Endothelial cell of umbilical vein (primary cell): Measurements from ENCODE around the gene AP5Z1. TPM values are rescaled to one million over a fixed set of nuclear protein-coding genes. Genes with fewer than 3 reads are reported as not detected.

Experiments
- BruUV-seq: library from RNA; stranded (reverse); fragments of 400-500 nt; replicated peaks from 2 replicates; lab custom pipeline; 2021; lab: Mats Ljungman, UMichigan
- CTCF ChIA-PET: fragments of 300-600, 350-600 bp; sonication (Branson Sonifier 250); formaldehyde crosslinking; loops from one replicate; lab custom pipeline; 2021; ENCODE audit warnings: antibody characterized with exemption, inconsistent platforms; lab: Charles Lee
- POLR2A ChIA-PET: fragments of 300-600, 350-600 bp; sonication (Branson Sonifier 250); formaldehyde crosslinking; loops from one replicate; lab custom pipeline; 2021; ENCODE audit warnings: antibody characterized with exemption, inconsistent platforms; lab: Charles Lee
- DNase-seq: peaks from one replicate; pipeline ENCODE4 v3.0.0-alpha.2; 2011; ENCODE audit warnings: low read depth, low spot score
- FAIRE-seq: peaks from 2 replicates; lab custom pipeline; 2011; peaks lifted over from hg19 to GRCh38; lab: Jason Lieb, UNC
- H2AFZ ChIP-seq: 2 replicates; pipeline ENCODE4 v1.6.0; 2012; ENCODE audit warnings: low read depth, low read length, control low read depth, inconsistent platforms
- H3K27ac ChIP-seq: 2 replicates; pipeline ENCODE4 v1.5.1; 2011; ENCODE audit warnings: low read depth, mild to moderate bottlenecking, control low read depth, low read length, moderate library complexity; ENCODE audit not compliant: insufficient read depth
- H3K27me3 ChIP-seq, 2 experiments: 2 replicates each; pipeline versions ENCODE4 v1.6.0 to v1.6.1; 2011; ENCODE audit warnings: low read length in 2 of 2, mixed read lengths in 1 of 2; ENCODE audit not compliant: control insufficient read depth in 2 of 2, insufficient read depth in 2 of 2
- H3K36me3 ChIP-seq, 2 experiments: 2 replicates in 1 of 2; 3 replicates in 1 of 2; pipeline ENCODE4 v1.5.1; 2011; ENCODE audit warnings: low read length in 2 of 2, mild to moderate bottlenecking in 1 of 2, moderate library complexity in 1 of 2; ENCODE audit not compliant: control insufficient read depth in 2 of 2, insufficient read depth in 2 of 2; ENCODE audit errors: extremely low read depth in 1 of 2
- H3K4me1 ChIP-seq: 3 replicates; pipeline ENCODE4 v1.5.1; 2011; ENCODE audit warnings: mild to moderate bottlenecking, low read length; ENCODE audit not compliant: control insufficient read depth, insufficient read depth; ENCODE audit errors: extremely low read depth
- H3K4me2 ChIP-seq: 2 replicates; pipeline ENCODE4 v1.6.1; 2011; ENCODE audit warnings: low read length, control low read depth, mixed read lengths; ENCODE audit not compliant: insufficient read depth
- H3K4me3 ChIP-seq, 3 experiments: fragments of 200-600 bp in 1 of 3; sonication (generic), shearing (Covaris generic) in 1 of 3; replicated peaks in 1 of 3; 2 replicates each; pipeline ENCODE4 v1.5.1; 2011 to 2016; ENCODE audit warnings: control low read depth in 3 of 3, low read length in 3 of 3, mild to moderate bottlenecking in 2 of 3, inconsistent platforms in 1 of 3, low read depth in 1 of 3, moderate library complexity in 1 of 3; ENCODE audit not compliant: insufficient read depth in 1 of 3
- H3K79me2 ChIP-seq: 2 replicates; pipeline ENCODE4 v1.6.0; 2012; ENCODE audit warnings: low read length, inconsistent platforms; ENCODE audit not compliant: control insufficient read depth, insufficient read depth
- H3K9ac ChIP-seq: replicated peaks from 2 replicates; pipeline ENCODE3; 2011; ENCODE audit warnings: low read length, control low read depth; ENCODE audit not compliant: insufficient read depth; ENCODE audit errors: extremely low read depth
- H3K9me1 ChIP-seq: replicated peaks from 3 replicates; pipeline ENCODE4 v1.6.0; 2011; ENCODE audit warnings: mild to moderate bottlenecking, low read length; ENCODE audit not compliant: control insufficient read depth, insufficient read depth; ENCODE audit errors: extremely low read depth
- H3K9me3 ChIP-seq: replicated peaks from 2 replicates; pipeline ENCODE4 v1.5.1; 2012; ENCODE audit warnings: low read length, inconsistent platforms; ENCODE audit not compliant: control insufficient read depth, insufficient read depth
- H4K20me1 ChIP-seq: replicated peaks from 2 replicates; pipeline ENCODE3; 2011; ENCODE audit warnings: mild to moderate bottlenecking, low read length; ENCODE audit not compliant: control insufficient read depth, insufficient read depth; ENCODE audit errors: extremely low read depth
- EZH2 ChIP-seq: IDR thresholded peaks from 2 replicates; pipeline ENCODE4 v1.6.1; 2012; ENCODE audit warnings: borderline replicate concordance, low read depth, mild to moderate bottlenecking, moderate library complexity, low read length, inconsistent platforms; ENCODE audit not compliant: severe bottlenecking
- FOS ChIP-seq: IDR thresholded peaks from 2 replicates; pipeline ENCODE4 v1.6.1; 2011; ENCODE audit warnings: mild to moderate bottlenecking, low read length, moderate library complexity, borderline replicate concordance; ENCODE audit not compliant: insufficient read depth
- GATA2 ChIP-seq: IDR thresholded peaks from 2 replicates; pipeline ENCODE4 v1.7.0; 2011; ENCODE audit warnings: low read depth, mild to moderate bottlenecking, moderate library complexity, mixed read lengths, low read length; ENCODE audit not compliant: insufficient read length, insufficient read depth
- JUN ChIP-seq: IDR thresholded peaks from 2 replicates; pipeline ENCODE4 v1.6.1; 2011; ENCODE audit warnings: borderline replicate concordance, low read depth; ENCODE audit not compliant: insufficient read length, insufficient read depth
- MYC ChIP-seq: IDR thresholded peaks from one replicate; pipeline ENCODE4 v1.6.1; 2011; ENCODE audit warnings: mild to moderate bottlenecking, low read depth, low read length
- POLR2A ChIP-seq: IDR thresholded peaks from 2 replicates; pipeline ENCODE4 v1.6.1; 2012; ENCODE audit warnings: low read depth, mild to moderate bottlenecking, control low read depth, low read length
- POLR2AphosphoS5 ChIP-seq: IDR thresholded peaks from 2 replicates; pipeline ENCODE4 v1.6.1; 2012; ENCODE audit warnings: low read depth, mild to moderate bottlenecking, control low read depth, low read length, moderate library complexity; ENCODE audit not compliant: insufficient read depth
- dilution Hi-C: fragments of 300-500 bp; cut with MboI; formaldehyde crosslinking; loops from one replicate; pipeline ENCODE4 v1.15.0; 2019; ENCODE audit warnings: low sequenced_read_pairs; ENCODE audit not compliant: extremely low pct_ligation_motif_present
- intact Hi-C: fragments of 100-400 bp; cut with micrococcal nuclease; formaldehyde crosslinking; loops from one replicate; pipeline ENCODE4 v1.10.0; 2022
- polyA plus RNA-seq, 4 experiments: library from polyadenylated mRNA; depleted of rRNA in 3 of 4; stranded (reverse) in 3 of 4; unstranded in 1 of 4; fragments of >200 nt; gene quantifications; 2 replicates each; pipeline versions ENCODE4 v1.2.1 to v1.2.3, GENCODE V29; 2011 to 2012; ENCODE audit warnings: missing spikeins in 1 of 4
- total RNA-seq: library from RNA; stranded (reverse); gene quantifications from 2 replicates; pipeline ENCODE4 v1.2.3, GENCODE V29; 2021
- TF ChIP-seq, protein P1 (sequence below), 2 donors: IDR thresholded peaks; 1 replicate in 1 of 2; 2 replicates in 1 of 2; pipeline ENCODE4 v1.5.1; 2011; ENCODE audit warnings: low read length in 2 of 2, mild to moderate bottlenecking in 2 of 2, moderate library complexity in 2 of 2, control low read depth in 1 of 2, inconsistent platforms in 1 of 2, low read depth in 1 of 2; ENCODE audit not compliant: insufficient read depth in 1 of 2; ENCODE audit errors: extremely low read depth in 1 of 2
- TF ChIP-seq, protein P2 (sequence below): IDR thresholded peaks from 2 replicates; pipeline ENCODE4 v1.6.1; 2011; ENCODE audit not compliant: insufficient read depth, insufficient read length

The AP5Z1 gene
- total and polyA plus RNA-seq, 2 donors (not counting 3 experiments of a cell fraction or from before 2014, with no cell fraction given), result 53.7 to 58.9 TPM

DNA sequence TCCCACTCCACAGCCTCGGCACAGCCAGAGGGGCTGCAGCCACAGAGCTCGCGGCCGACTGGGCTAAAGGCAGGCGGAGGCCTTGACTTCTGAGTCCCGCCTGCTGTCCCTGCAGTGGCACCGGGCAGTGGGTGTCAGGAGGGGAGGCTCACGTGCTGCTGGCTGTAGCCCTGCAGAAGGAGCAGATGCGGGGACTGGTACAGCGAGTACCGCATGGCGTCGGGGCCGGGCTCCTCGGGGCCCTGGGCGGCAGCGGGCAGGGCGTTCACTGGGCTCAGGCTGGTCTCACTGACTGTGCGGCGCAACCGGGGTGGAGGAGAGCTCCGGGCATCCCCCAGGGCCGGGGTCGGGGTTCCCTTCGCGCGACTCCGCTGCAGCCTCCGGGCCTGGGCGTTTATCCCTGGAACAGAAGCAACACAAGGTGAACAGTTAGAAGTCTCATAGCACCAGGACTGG lies 60.8 kb downstream of the AP5Z1 start:
- TF ChIP-seq FOS, result no peak
- Histone ChIP-seq H3K27me3 (no peaks in the 10 kb centered on the region), H4K20me1 (no peaks in the 10 kb centered on the region), H3K9ac (no peak overlapping the region), H2AFZ (no peak overlapping the region), H3K9me3 (no peaks in the 10 kb centered on the region), H3K9me1 (no peaks in the 10 kb centered on the region), H3K79me2 (no peaks in the 10 kb centered on the region), H3K36me3 (no peaks in the 10 kb centered on the region), H3K4me3 (no peak overlapping the region), H3K4me2 (no peak overlapping the region), H3K27ac (no peak overlapping the region), H3K4me1 (no peaks in the 10 kb centered on the region)
- dilution Hi-C loops, result no loop called here
- intact Hi-C loops, result no loop called here
- CTCF ChIA-PET, result interaction anchor here (0.5 kb wide), 1 partner anchor 252 kb away, joined by 3 read pairs; no protein-coding TSS in a partner anchor
- no peak for DNase-seq
- BruUV-seq, result no TSS peak
- no peak for FAIRE-seq
- POLR2A ChIA-PET, result no interaction called here

DNA sequence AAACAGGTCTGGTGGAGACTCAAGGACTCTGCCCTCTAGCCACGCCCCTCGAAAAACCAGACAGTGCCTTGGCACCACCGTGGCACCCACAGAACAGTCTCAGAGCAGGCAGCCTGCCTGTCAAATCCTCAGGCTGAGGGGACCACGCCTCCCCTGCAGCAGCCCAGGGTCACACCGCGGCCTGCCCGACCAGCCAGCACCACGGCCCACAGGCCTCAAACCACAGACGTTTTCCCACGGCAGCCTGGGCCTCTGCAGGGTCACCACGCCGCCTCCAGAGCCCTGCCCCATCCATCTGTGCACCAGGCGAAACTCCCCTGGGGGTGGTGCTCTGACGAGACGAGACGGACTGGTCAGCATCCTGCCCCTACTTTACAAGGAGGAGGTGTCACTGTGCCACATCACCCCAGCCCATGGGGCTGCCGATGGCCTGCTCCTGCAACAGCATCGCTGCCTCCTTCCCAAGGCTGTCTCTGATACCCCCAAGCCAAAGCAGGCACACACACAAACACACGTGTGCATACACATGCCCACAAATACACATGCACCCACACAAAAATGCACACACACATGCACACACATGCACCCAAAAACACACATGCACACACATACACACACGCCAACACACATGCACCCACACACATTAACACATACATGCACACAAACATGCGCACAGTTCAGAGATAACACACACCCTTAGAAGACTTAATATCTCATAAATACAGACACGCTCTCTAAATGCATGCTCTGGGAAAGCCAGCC lies 61.8 kb downstream of the AP5Z1 start:
- ChIA-PET CTCF (no interaction called here), POLR2A (no interaction called here)
- Histone ChIP-seq H3K9me1 (no peaks in the 10 kb centered on the region), H3K27me3 (no peaks in the 10 kb centered on the region), H3K9me3 (no peaks in the 10 kb centered on the region), H3K36me3 (no peaks in the 10 kb centered on the region), H2AFZ (no peak overlapping the region), H3K79me2 (no peaks in the 10 kb centered on the region), H3K27ac (no peak overlapping the region), H3K4me3 (no peak overlapping the region), H4K20me1 (no peaks in the 10 kb centered on the region), H3K4me2 (no peak overlapping the region), H3K9ac (no peak overlapping the region), H3K4me1 (no peaks in the 10 kb centered on the region)
- intact Hi-C loops, result no loop called here
- FAIRE-seq (no peak), DNase-seq (no peak)
- BruUV-seq, result no TSS peak
- dilution Hi-C loops, result no loop called here
- TF ChIP-seq EZH2 (no peak), POLR2AphosphoS5 (no peak), POLR2A (no peak), JUN (no peak), FOS (no peak), MYC (no peak), GATA2 (no peak)
- TF ChIP-seq, protein P1, sequence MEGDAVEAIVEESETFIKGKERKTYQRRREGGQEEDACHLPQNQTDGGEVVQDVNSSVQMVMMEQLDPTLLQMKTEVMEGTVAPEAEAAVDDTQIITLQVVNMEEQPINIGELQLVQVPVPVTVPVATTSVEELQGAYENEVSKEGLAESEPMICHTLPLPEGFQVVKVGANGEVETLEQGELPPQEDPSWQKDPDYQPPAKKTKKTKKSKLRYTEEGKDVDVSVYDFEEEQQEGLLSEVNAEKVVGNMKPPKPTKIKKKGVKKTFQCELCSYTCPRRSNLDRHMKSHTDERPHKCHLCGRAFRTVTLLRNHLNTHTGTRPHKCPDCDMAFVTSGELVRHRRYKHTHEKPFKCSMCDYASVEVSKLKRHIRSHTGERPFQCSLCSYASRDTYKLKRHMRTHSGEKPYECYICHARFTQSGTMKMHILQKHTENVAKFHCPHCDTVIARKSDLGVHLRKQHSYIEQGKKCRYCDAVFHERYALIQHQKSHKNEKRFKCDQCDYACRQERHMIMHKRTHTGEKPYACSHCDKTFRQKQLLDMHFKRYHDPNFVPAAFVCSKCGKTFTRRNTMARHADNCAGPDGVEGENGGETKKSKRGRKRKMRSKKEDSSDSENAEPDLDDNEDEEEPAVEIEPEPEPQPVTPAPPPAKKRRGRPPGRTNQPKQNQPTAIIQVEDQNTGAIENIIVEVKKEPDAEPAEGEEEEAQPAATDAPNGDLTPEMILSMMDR (IDR thresholded peaks at IDR 0.05; ENCODE audit: extremely low read depth in 1 of 2, insufficient read depth in 1 of 2, low read depth in 1 of 2, low read length in 2 of 2), result no peak
- TF ChIP-seq, protein P2, sequence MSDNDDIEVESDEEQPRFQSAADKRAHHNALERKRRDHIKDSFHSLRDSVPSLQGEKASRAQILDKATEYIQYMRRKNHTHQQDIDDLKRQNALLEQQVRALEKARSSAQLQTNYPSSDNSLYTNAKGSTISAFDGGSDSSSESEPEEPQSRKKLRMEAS, result no peak
